ENCODE results near the gene RFWD3.
A peak's percentile ranks its signal among the peaks of the same experiment; 100 is the strongest.
"Not testable (repeated sequence)": the region's sequence is repeated elsewhere in the genome, so short reads cannot be mapped to it uniquely, and the experiment has no call there.

RFWD3 gene

GRCh38 chr16:74673876-74674275, 7.2 kb upstream of the RFWD3 start:
- ChIA-PET CTCF (interaction anchor here (0.6 to 1.5 kb wide), 2 partner anchors 12 to 247 kb away, joined by 3 to 4 read pairs; no protein-coding TSS in a partner anchor), POLR2A (no interaction called here)
- no peak for TF ChIP-seq CTCF (IDR thresholded peaks at IDR 0.05; ENCODE audit: control extremely low read depth, extremely low read depth, low read depth, missing control alignments)
- no peak for DNase-seq (ENCODE audit: extremely low spot score)

GRCh38 chr16:74668877-74669276, 2.2 kb upstream of the RFWD3 start:
- CTCF ChIA-PET: interaction anchor here (2.1 kb wide), 1 partner anchor 194 kb away, joined by 5 read pairs; no protein-coding TSS in a partner anchor
- POLR2A ChIA-PET; DNase-seq (ENCODE audit: extremely low spot score): not testable (repeated sequence)

DNA sequence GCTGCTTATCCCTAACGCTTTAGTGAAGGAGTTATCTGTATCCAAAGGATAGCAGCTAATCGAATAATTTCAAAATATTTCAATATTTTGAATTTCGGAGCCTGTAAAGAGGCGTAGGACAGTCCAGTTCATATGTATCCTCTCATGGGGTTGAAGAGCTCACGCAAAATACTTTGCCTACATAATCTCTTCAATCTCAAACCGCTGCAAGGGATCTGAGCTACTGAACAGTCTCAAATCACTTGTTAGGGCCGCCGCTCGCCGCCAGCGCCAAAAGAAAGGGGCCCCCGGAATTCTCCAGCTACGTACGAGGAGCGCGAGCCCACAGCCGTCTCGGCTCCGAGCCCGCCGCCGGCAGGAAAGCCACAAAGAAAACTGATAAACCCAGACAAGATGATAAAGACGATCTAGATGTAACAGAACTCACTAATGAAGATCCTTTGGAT, 601 bp upstream of the RFWD3 start:
- no peak for TF ChIP-seq CTCF (IDR thresholded peaks at IDR 0.05; ENCODE audit: control extremely low read depth, extremely low read depth, low read depth, missing control alignments)
- POLR2A ChIA-PET: interaction anchor here (0.6 to 1.5 kb wide), 5 partner anchors 12 to 207 kb away, joined by 3 to 12 read pairs (median 4); partner anchors contain the start of gene GLG1
- DNase-seq (ENCODE audit: extremely low spot score): peak; percentile 31
- CTCF ChIA-PET: interaction anchor here (0.9 to 2.1 kb wide), 5 partner anchors 11 to 195 kb away, joined by 4 to 9 read pairs (median 4); no protein-coding TSS in a partner anchor

GRCh38 chr16:74666010-74666421, 661 bp downstream of the RFWD3 start:
- CTCF ChIA-PET: interaction anchor here (1.5 kb wide), 1 partner anchor 16 kb away, joined by 4 read pairs; no protein-coding TSS in a partner anchor
- no peak for DNase-seq (ENCODE audit: extremely low spot score)
- POLR2A ChIA-PET: interaction anchor here (0.7 to 1.0 kb wide), 2 partner anchors 11 to 27 kb away, joined by 4 to 8 read pairs; no protein-coding TSS in a partner anchor
- TF ChIP-seq CTCF (IDR thresholded peaks at IDR 0.05; ENCODE audit: control extremely low read depth, extremely low read depth, low read depth, missing control alignments): no peak

- TF ChIP-seq CTCF (IDR thresholded peaks at IDR 0.05; ENCODE audit: control extremely low read depth, extremely low read depth, low read depth, missing control alignments): no peak
- CTCF ChIA-PET: no interaction called here
- no peak for DNase-seq (ENCODE audit: extremely low spot score)
- POLR2A ChIA-PET: no interaction called here
These were observed 5.6 kb downstream of the RFWD3 start for GRCh38 chr16:74661064-74661463.

GRCh38 chr16:74660383-74660782, 6.3 kb downstream of the RFWD3 start:
- no peak for TF ChIP-seq CTCF (IDR thresholded peaks at IDR 0.05; ENCODE audit: control extremely low read depth, extremely low read depth, low read depth, missing control alignments)
- POLR2A ChIA-PET: no interaction called here
- no peak for DNase-seq (ENCODE audit: extremely low spot score)
- CTCF ChIA-PET: interaction anchor here (1.2 kb wide), 1 partner anchor 27 kb away, joined by 3 read pairs; no protein-coding TSS in a partner anchor

DNA sequence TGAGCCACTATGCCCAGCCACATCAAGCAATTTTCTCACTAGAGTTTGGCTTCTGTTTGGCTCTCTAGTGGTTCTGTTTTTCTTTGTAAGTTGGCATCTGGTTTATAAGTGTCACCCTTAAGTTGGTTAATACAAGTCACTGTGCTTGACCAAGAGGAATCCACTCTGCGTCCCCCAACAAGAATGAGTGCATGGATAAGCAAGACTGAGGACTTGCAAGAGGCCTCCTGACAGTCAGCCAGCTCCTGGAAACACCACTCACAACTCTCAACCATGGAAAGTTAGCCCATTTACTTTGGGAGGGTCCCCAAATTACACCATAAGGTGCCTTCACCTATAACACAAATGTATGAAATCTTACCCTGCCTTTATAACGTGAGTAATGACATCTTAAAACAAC, 7.6 kb downstream of the RFWD3 start:
- no peak for TF ChIP-seq CTCF (IDR thresholded peaks at IDR 0.05; ENCODE audit: control extremely low read depth, extremely low read depth, low read depth, missing control alignments)
- POLR2A ChIA-PET: interaction anchor here (0.7 kb wide), 1 partner anchor 64 kb away, joined by 6 read pairs; no protein-coding TSS in a partner anchor
- CTCF ChIA-PET: interaction anchor here (1.2 kb wide), 1 partner anchor 19 kb away, joined by 3 read pairs; no protein-coding TSS in a partner anchor

More for the DNA sequence above, 7.6 kb downstream of the RFWD3 start:
- DNase-seq (ENCODE audit: extremely low spot score): no peak

Data from GM10248 (cell line).